K562 (cell line): ENCODE results near the gene SLC10A2. TPM values are rescaled to one million over a fixed set of nuclear protein-coding genes. Genes with fewer than 3 reads are reported as not detected.

Experiments used
- ATAC-seq: fragments of 200-7000 bp; cut with Tn5 transposase; 3 replicates; pipeline ENCODE4 v1.9.1; 2020; ENCODE audit warnings: moderate library complexity
- BruUV-seq: library from RNA; stranded (reverse); fragments of 400-500 nt; replicated peaks from 2 replicates; lab custom pipeline; 2021; lab: Mats Ljungman, UMichigan
- CTCF ChIA-PET: fragments of 300-600 bp; formaldehyde crosslinking; extraction: SDS; loops from one replicate; lab custom pipeline; 2021; ENCODE audit warnings: low intra/inter-chr PET ratio; lab: Yijun Ruan, JAX
- POLR2A ChIA-PET: fragments of 300-600, 350-650 bp; sonication (Branson Sonifier 250); formaldehyde crosslinking; extraction: SDS; loops from one replicate; lab custom pipeline; 2021; ENCODE audit warnings: antibody characterized with exemption, inconsistent platforms; lab: Yijun Ruan, JAX
- DNase-seq, 4 experiments: peaks; one replicate each; pipeline versions ENCODE4 v3.0.0 to v3.0.0-alpha.2; 2011 to 2018; ENCODE audit warnings: low spot score in 3 of 4, mixed read lengths in 3 of 4; ENCODE audit errors: extremely low read depth in 1 of 4
- FAIRE-seq: peaks from 2 replicates; lab custom pipeline; 2011; peaks lifted over from hg19 to GRCh38; lab: Jason Lieb, UNC
- H2AFZ ChIP-seq: 2 replicates; pipeline ENCODE4 v1.6.0; 2011; ENCODE audit warnings: low read depth, low read length, control low read depth, inconsistent platforms
- H3K27ac ChIP-seq: fragments of 200-600 bp; 3 replicates; pipeline ENCODE4 v1.8.0; 2011; ENCODE audit warnings: low read depth, mild to moderate bottlenecking, control low read depth, inconsistent platforms, low read length, moderate library complexity, mixed read lengths; ENCODE audit errors: extremely low read depth
- H3K27me3 ChIP-seq, 2 experiments: fragments of 300-600 bp in 1 of 2; 2 replicates in 1 of 2; 3 replicates in 1 of 2; pipeline versions ENCODE4 v1.6.0 to v1.8.0; 2011; ENCODE audit warnings: inconsistent platforms in 2 of 2, low read length in 2 of 2, mild to moderate bottlenecking in 1 of 2, mixed read lengths in 1 of 2, moderate library complexity in 1 of 2; ENCODE audit not compliant: control insufficient read depth in 2 of 2, insufficient read depth in 2 of 2
- H3K36me3 ChIP-seq: fragments of 300-600 bp; 3 replicates; pipeline ENCODE4 v1.8.0; 2011; ENCODE audit warnings: mild to moderate bottlenecking, low read length, inconsistent platforms; ENCODE audit not compliant: control insufficient read depth, insufficient read depth
- H3K4me1 ChIP-seq, 2 experiments: fragments of 200-600 bp in 1 of 2; replicated peaks in 1 of 2; 2 replicates in 1 of 2; 3 replicates in 1 of 2; pipeline versions ENCODE4 v1.5.1 to v1.8.0; 2011; ENCODE audit warnings: inconsistent platforms in 2 of 2, low read length in 2 of 2, mild to moderate bottlenecking in 1 of 2, mixed read lengths in 1 of 2, moderate library complexity in 1 of 2; ENCODE audit not compliant: control insufficient read depth in 2 of 2, insufficient read depth in 2 of 2
- H3K4me2 ChIP-seq: 2 replicates; pipeline ENCODE4 v1.6.1; 2011; ENCODE audit warnings: low read length, control low read depth, inconsistent platforms, mixed read lengths; ENCODE audit not compliant: insufficient read depth
- H3K4me3 ChIP-seq: fragments of 200-600 bp; sonication (generic), shearing (Covaris generic); 2 replicates; pipeline ENCODE4 v1.5.1; 2016; ENCODE audit warnings: control low read depth, inconsistent platforms
- H3K79me2 ChIP-seq: fragments of 200-600 bp; 3 replicates; pipeline ENCODE4 v1.8.0; 2011; ENCODE audit warnings: low read length, inconsistent platforms; ENCODE audit not compliant: control insufficient read depth, insufficient read depth
- H3K9ac ChIP-seq, 2 experiments: 2 replicates each; pipeline versions ENCODE4 v1.6.0 to v1.6.1; 2011; ENCODE audit warnings: low read depth in 2 of 2, low read length in 2 of 2, control low read depth in 1 of 2, inconsistent platforms in 1 of 2, mild to moderate bottlenecking in 1 of 2, mixed read lengths in 1 of 2; ENCODE audit not compliant: insufficient read depth in 1 of 2
- H3K9me1 ChIP-seq: one replicate; pipeline ENCODE4 v1.6.0; 2011; ENCODE audit warnings: inconsistent platforms, mild to moderate bottlenecking, low read length, moderate library complexity; ENCODE audit not compliant: control insufficient read depth, insufficient read depth
- H3K9me3 ChIP-seq: replicated peaks from 2 replicates; pipeline ENCODE4 v1.5.1; 2011; ENCODE audit warnings: low read depth, low read length, inconsistent platforms; ENCODE audit not compliant: control insufficient read depth, insufficient read depth
- H4K20me1 ChIP-seq: replicated peaks from 2 replicates; pipeline ENCODE4 v1.6.1; 2011; ENCODE audit warnings: low read length, inconsistent platforms, mixed read lengths; ENCODE audit not compliant: control insufficient read depth, insufficient read depth
- ARID2 ChIP-seq: fragments of 450-650 bp; IDR thresholded peaks from 2 replicates; pipeline ENCODE4 v1.6.1; 2017; ENCODE audit warnings: antibody characterized with exemption, mild to moderate bottlenecking
- CEBPB ChIP-seq: fragments of 450-650 bp; IDR thresholded peaks from 2 replicates; pipeline ENCODE4 v1.6.1; 2016; ENCODE audit warnings: missing genetic modification characterization, missing compliant biosample characterization
- CEBPG ChIP-seq, 3 experiments: fragments of 200-800 bp in 1 of 3; sonication (Bioruptor generic) in 1 of 3; sonication (generic) in 1 of 3; formaldehyde crosslinking in 1 of 3; IDR thresholded peaks in 2 of 3; conservative IDR thresholded peaks in 1 of 3; 2 replicates each; pipeline versions ENCODE4 v1.6.1 to v1.8.0; 2016 to 2022; ENCODE audit warnings: missing compliant biosample characterization in 2 of 3, missing genetic modification characterization in 2 of 3, mild to moderate bottlenecking in 1 of 3, missing genetic modification reagents in 1 of 3
- FOXO4 ChIP-seq: fragments of 450-650 bp; formaldehyde crosslinking; IDR thresholded peaks from 2 replicates; pipeline ENCODE4 v1.4.0; 2020; ENCODE audit warnings: mild to moderate bottlenecking, moderate library complexity
- SMARCE1 ChIP-seq: fragments of 450-650 bp; IDR thresholded peaks from 2 replicates; pipeline ENCODE4 v1.7.1; 2016; ENCODE audit warnings: mild to moderate bottlenecking
- ZSCAN29 ChIP-seq: fragments of 450-650 bp; IDR thresholded peaks from 2 replicates; pipeline ENCODE4 v1.6.1; 2017
- WGBS: fragments of 100-300 bp; shearing (Covaris generic); methylation state at CpG from one replicate; pipeline ENCODE4 v1.1.6; 2016; ENCODE audit warnings: low coverage, mixed read lengths; ENCODE audit not compliant: insufficient coverage; ENCODE audit errors: missing lambda C conversion rate; 5-methylcytosine and 5-hydroxymethylcytosine counted together
- in situ Hi-C: fragments of 300-500 bp; cut with MboI; formaldehyde crosslinking; loops from 4 replicates; pipeline ENCODE4 v1.15.0; 2018; ENCODE audit warnings: inconsistent platforms, mixed read lengths
- intact Hi-C: fragments of 100-400 bp; cut with micrococcal nuclease; formaldehyde crosslinking; loops from 2 replicates; pipeline ENCODE4 v1.14.2; 2022
- polyA plus RNA-seq, 8 experiments: library from polyadenylated mRNA; depleted of rRNA in 4 of 8; stranded (reverse) in 5 of 8; unstranded in 3 of 8; fragments of >200 nt; fragmentation: Nextera tagmentation in 2 of 8; fragmentation: Illumina TruSeq in 1 of 8; extraction: Ambion mirVana in 2 of 8; extraction: Trizol in 1 of 8; gene quantifications; 2 replicates each; pipeline versions ENCODE4 v1.2.1 to v1.2.3, GENCODE V29; 2011 to 2014; ENCODE audit warnings: inconsistent platforms in 1 of 8, missing spikeins in 1 of 8
- total RNA-seq, 7 experiments: library from RNA; depleted of rRNA in 6 of 7; stranded (reverse); fragments of >200 nt in 6 of 7; fragmentation: Illumina TruSeq in 2 of 7; extraction: Trizol in 2 of 7; gene quantifications; 2 replicates each; pipeline versions ENCODE4 v1.2.1 to v1.2.3, GENCODE V29; 2011 to 2021; ENCODE audit warnings: low replicate concordance in 1 of 7

SLC10A2 gene
- total and polyA plus RNA-seq, 9 of the 15 experiments (the other 6 are each of a cell fraction or from before 2014, with no cell fraction given), result not detected

- H3K4me1 ChIP-seq, result no peaks in the 10 kb centered on the region
- H3K9me1 ChIP-seq, result no peaks in the 10 kb centered on the region
- CTCF ChIA-PET, result no interaction called here
- no peak for ATAC-seq
- no peak for DNase-seq
- BruUV-seq, result no TSS peak
- no peaks in the 10 kb centered on the region for H3K36me3 ChIP-seq
- no peak overlapping the region for H3K27ac ChIP-seq
- no peak overlapping the region for H3K4me3 ChIP-seq
- no peak for FAIRE-seq
- no peak overlapping the region for H3K4me2 ChIP-seq
- no peak overlapping the region for H2AFZ ChIP-seq
- no peaks in the 10 kb centered on the region for H3K79me2 ChIP-seq
- TF ChIP-seq FOXO4 (CRISPR knock-in tag), result no peak
- no peak for TF ChIP-seq CEBPG (CRISPR knock-in tag; IDR thresholded peaks at IDR 0.05)
- TF ChIP-seq CEBPG (tag; conservative IDR thresholded peaks at IDR 0.05 in 1 of 2, IDR thresholded peaks at IDR 0.05 in 1 of 2), result peak in 1 of 2 experiments; percentile 85; a peak in 2 of 4 replicates
- no peak for TF ChIP-seq SMARCE1
- TF ChIP-seq CEBPB (tag), result peak; percentile 38; the same call in 1 of the 2 replicates
- no peak for TF ChIP-seq ZSCAN29
- no peak for TF ChIP-seq ARID2
- H3K9me3 ChIP-seq, result no peaks in the 10 kb centered on the region
- H3K9ac ChIP-seq, result no peak overlapping the region
- H3K27me3 ChIP-seq, result no peaks in the 10 kb centered on the region
- H4K20me1 ChIP-seq, result no peaks in the 10 kb centered on the region
- POLR2A ChIA-PET, result no interaction called here
- 0% methylated on average over 4 of the region's 4 CpGs for WGBS
- intact Hi-C loops, result no loop called here
- in situ Hi-C loops, result no loop called here
Observed at GRCh38 chr13:103063376-103063775, 2.8 kb downstream of the SLC10A2 start.
